Measurements from ENCODE around the gene P4HA1.

P4HA1 gene

GRCh38 chr10:72976886-72977285 lies 119.8 kb downstream of the P4HA1 start:
- no peak for DNase-seq (ENCODE audit: low spot score)

All from HuH-7 (cell line).